Left lobe of liver (tissue), 2 donors: ENCODE results near the gene CTXN1. TPM values are rescaled to one million over a fixed set of nuclear protein-coding genes. Genes with fewer than 3 reads are reported as not detected.
"Not testable (repeated sequence)": the region's sequence is repeated elsewhere in the genome, so short reads cannot be mapped to it uniquely, and the experiment has no call there.

ENCODE experiments used
- ATAC-seq: fragments of 200-7000 bp; cut with Tn5 transposase; one replicate; pipeline ENCODE4 v1.9.1; 2020; ENCODE audit warnings: mild to moderate bottlenecking, moderate library complexity
- DNase-seq: peaks from one replicate; pipeline ENCODE4 v3.0.0-alpha.2; 2020; ENCODE audit warnings: low spot score
- total RNA-seq: library from RNA; stranded (reverse); gene quantifications from one replicate; pipeline ENCODE4 v1.2.1, GENCODE V29; 2021
- donor health status: DM: no; HTN: no; CAD: no; lungs with moderate emphysema.
- donor health status: DM: no; HTN: yes; CAD: no.

Gene CTXN1
- total RNA-seq, 1 donor from 2014 or later, result not detected

DNA sequence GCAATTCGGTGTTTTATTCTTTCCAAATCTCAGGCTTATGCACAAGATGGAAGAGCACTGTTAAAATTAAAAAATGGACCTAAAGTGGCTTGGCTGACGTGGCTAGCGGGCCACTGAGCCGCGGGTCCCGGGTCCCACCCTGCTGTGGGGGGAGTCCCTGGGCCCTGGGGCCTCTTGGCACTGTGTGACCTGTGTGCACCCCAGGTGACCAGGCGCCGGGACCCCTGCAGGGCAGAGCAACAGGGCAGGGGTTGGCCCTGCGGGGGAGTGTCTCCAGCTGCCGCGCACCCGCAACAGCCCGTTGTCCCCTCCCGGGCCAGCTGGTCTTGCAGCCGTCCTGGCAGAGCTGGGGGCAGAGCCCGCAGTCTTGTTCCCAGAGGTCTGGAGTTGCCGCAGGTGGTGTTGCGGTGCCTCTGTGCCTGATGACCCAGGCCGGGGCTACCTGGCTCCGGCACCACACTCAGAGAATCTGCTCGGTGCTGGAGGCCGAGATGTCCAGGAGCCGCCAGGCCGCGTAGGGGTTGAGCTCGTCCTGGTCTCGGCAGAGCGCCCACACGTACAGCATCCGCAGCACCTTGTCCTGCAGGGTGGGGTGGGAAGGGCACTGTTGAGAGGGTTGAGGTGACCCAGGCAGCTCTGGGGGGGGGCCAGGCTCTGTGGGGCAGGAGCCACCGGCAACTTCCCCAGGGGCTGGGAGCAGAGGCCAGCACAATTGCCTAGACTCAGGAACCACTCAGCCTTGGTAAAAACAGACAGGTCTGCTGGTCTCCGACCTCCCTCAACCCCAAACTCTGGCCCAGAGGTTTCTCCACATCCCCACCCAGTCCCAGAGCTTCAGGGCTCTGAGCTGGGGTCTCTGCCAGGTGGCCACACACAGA is 1.0 kb upstream of the CTXN1 start:
- peak; percentile 50 for DNase-seq
- no peak for ATAC-seq

DNA sequence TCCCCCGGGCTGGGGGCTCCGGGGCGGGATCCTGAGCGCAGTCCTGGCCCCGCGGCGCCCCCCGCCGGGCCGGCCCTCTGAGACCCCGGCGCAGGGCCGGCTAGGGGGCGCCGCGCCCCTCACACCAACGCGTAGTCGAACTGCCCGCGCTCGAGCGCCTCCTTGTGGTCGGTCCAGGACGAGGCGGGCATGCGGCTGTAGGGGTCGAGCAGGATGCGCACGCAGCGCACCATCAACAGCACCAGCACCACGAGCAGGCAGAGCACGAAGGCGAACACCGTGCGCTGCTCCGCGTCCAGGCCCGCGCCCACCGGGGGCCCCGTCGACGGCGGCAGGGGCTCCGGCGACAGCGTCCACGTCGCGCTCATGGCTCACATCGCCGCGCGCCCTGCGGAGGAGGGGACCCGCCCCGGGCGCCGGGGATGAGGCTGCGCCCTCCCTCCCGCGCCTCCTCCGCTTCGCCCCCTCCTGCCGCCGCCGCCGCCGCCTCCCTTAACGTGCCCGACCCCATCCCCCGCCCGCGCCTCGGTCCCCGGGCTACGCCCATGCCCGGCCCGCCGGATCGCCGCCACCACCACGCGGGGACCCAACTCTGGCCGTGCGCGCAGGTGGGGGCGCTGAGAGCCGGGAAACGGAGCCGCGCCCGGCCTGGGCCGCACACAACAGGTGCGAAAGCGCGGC is 624 bp downstream of the CTXN1 start:
- DNase-seq (peak; percentile 65), ATAC-seq (no peak)

DNA sequence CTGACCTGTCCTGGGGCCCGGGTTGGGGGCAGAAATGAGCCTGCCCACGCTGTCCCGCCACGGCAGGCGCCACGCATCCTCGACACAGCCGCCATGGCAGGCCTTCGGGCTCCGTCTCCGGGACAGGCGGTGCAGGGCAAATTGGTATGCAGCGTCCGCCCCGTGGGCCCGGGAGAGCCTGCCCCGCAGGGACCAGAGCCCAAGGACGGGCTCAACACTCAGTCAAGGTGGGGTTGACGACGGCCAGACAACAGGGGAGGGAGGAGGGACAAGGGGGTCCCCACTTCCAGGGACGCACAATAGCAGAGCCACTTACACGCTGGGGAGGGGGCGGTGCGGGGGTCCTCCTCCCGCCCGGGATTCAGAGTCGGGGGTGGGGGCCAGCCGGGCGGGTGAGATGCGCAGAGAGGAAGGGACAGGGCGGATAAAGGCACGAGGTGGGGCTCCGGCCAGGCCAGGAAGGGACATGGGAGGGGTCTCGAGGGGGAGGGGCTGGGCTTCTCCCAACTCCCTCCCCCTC is 1.2 kb downstream of the CTXN1 start:
- ATAC-seq (no peak), DNase-seq (no peak)

DNA sequence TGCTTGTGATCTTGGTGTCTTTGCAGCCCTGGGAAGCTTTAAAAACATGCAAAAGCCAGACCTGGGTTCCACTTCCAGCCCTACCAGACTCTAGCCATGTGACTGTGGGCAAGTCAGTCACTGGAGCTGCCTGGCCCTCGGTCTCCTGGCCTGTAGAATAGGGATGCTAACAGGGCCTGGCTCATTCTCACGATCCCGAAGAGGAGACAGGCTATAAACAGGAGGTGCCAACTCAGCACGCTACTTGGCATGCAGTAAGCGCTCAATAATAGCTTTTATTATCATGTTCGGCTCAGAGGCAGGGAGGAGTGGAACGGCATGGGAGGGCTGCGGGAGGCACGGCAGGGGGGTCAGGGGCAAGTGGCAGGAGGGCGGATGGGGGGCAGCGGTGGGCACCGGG is 1.7 kb downstream of the CTXN1 start:
- no peak for ATAC-seq

DNA sequence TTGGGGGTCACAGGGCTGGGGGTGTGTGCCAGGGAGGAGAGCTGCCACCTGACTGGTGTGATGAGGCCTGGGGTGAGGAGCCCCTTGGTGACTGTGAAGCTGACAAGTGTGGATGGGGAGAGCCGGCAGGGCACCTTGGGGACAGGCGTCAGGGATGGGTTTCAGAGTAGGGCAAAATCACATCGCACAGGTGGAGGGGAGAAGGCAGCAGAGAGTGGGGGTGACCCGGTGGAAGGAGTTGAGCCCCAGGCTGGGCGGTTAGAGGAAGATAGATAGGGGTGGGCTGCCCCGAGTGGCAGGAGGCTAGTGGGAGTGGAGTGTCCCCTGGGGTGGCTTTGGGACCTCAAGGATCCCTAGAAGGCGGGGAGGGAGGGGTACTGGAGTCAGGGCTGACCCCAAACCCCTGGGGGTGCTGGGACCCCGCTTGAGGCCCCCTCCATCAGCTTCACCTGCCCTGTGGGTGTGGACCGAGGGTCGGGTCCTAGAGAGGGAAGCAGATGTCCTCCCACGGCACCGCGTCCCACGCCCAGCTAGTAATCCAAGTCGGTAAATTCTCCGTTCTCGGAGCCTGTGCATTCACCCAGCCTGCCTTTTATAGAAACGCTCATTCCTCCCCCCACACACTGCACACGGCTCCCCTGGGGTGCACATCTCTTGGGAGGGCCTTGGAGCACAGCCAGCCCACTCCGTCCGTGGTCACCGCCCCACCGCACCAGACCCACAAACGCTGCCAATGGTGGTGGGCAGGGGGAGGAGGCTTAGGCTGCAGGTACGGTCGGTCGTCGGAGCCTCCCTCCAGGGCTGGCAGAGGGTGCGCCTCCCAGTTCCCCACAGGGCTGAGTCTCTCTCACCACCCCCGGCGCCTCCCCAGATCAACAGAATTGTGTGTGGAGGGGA is 2.4 kb downstream of the CTXN1 start:
- no peak for DNase-seq
- ATAC-seq, result no peak

More for the DNA sequence above, 1.7 kb downstream of the CTXN1 start:
- no peak for DNase-seq

DNA sequence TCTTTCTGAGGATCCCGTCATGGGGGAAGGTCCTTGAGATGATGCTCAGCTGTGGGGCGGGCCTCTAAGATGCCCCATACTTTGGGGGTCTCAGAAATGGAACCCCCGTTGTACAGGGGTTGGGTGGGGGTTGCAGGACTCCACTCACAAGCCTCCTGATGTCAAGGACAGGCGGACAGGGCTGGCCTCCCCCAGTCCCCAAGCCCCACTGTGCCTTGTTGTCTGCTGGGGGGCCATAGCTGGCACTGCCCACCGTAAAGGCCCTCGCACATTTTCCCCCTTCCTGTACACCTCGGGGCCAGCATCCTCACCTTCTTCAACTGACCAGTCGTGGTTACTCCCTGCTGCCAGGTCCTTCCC is 3.1 kb downstream of the CTXN1 start:
- no peak for DNase-seq
- no peak for ATAC-seq

DNA sequence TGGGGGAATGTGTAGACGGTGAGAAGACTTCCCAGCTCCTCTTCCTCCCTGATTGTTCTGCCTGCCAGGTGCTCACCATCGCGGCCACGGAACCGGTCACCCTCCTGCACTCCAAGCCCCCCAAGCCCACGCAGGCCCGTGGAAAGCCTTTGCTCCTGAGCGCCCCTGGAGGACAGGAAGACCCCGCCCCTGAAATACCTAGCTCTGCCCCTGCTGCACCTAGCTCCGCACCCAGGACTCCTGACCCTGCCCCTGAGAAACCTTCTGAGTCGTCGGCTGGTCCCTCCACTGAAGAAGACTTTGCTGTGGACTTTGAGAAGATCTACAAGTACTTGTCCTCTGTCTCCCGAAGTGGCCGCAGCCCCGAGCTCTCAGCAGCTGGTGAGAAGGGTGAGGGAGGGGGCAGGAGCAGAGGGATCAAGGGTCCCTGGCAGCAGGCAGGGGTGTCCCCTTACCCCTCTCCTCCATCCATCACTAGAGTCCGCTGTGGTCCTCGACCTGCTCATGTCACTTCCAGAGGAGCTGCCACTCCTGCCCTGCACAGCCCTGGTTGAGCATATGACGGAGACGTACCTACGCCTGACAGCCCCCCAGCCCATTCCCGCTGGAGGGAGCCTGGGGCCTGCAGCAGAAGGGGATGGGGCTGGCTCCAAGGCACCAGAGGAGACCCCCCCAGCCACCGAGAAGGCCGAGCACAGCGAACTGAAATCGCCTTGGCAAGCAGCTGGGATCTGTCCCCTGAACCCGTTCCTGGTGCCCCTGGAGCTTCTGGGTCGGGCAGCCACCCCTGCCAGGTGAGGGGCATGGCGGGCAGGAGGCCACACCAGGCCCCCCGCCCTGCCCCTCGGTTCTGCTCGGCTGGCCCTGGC is 3.7 kb downstream of the CTXN1 start:
- DNase-seq (no peak), ATAC-seq (no peak)

DNA sequence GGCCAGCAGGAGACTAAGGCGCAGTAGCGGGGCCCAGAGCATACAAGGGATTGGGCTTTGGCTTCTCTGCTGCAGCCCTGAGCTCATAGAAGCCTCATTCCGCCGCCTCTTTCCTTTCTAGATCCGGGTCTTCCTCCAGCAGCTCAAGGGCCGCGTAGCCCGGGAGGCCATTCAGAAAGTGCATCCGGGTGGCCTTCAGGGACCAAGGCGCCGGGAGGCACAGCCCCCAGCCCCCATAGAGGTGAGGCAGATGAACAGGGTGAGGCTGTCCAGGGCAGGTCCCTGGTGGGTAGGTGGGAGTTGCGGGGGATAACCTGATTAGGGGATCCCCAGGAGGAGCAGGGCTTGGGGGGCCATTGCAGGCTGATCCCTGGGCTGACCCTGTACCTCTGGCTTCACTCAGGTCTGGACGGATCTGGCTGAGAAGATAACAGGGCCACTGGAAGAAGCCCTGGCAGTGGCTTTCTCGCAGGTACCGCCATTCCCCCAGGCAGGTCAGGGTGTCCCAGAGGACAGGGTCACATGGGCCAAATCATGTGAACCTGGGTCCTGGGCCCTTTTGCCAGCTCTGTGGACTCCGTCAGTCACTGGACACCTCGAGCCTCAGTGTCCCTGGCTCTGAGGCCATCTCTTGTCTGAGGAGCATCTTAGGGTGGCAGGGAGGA is 4.5 kb downstream of the CTXN1 start:
- ATAC-seq, result no peak
- DNase-seq, result no peak

DNA sequence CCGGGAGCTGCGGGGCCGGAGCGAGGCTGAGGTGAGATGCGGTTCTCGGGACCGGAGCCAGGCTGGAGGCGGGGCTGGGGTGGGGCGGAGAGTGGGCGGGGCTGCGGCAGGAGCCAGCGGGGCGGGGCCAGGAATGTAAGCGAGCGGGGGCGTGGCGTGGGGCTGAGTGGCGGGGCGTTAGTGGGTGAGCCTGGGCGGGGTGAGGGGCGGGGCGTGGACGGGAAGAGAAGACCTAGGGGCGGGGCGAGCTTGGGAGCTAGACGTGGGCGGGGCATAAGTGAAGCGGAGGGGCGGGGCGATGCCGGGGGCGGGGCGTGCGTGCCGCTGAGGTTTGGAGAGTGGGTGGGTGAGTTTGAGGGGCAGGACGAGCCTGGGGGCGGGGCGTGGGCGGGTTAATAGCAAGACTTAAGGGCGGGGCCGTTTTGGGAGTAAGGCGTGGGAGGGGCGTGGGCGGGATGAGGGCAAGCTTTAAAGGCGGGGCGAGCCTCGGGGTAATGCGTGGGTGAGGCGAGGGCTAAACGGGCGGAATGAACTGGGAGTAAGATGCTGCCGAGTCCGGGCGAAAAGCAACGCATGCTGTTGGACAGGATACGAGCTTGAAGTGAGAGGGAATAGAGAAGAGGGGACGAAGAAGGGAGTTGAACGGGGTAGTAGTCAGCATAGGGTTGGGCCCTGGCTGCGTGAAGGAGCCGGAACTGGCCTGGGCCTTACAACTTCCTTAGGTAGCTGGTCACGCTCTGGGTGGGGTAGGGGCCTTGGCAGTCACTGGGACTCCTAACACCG is 5.2 kb downstream of the CTXN1 start:
- peak; percentile 100 for DNase-seq
- ATAC-seq, result peak; percentile 70

DNA sequence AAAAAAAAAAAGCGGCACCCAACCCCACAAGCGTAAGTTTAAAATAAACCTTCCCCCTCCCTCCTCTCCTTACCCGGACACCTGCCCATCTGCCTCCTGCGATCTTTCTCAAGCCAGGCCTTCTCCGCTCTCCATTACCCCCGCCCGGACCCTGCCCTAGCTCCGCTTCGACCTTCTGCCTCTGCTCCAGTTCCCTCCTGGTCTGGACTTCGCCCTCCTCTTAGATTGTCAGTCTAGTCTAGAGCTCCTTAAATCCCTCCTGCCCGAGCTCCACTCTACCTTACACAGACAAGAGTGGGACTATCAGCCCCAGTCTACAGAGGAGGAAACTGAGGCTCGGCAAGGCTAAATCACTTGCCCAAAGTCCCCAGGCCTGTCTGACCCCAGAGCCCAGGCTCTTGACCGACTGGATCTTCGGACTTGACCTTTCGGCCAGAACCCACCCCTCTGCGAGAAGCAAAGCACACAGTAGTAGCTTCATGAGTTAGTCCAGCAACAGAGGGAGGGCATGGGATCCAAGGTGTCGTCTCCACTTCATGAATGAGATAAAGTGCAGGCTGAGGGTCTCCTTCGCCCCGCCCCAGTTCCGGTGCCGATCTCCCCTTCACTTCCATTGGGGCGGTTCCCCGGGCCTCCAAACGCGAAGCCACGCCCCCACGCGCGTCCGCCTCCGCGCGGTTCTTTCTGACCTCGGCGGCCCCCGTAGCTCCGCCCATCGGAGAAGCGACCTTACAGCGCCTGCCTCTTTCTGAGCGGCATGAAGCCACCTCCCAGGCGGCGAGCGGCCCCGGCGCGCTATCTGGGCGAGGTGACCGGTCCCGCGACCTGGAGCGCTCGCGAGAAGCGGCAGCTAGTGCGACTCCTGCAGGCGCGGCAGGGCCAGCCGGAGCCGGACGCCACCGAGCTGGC is 6.1 kb downstream of the CTXN1 start, which contains the start of gene SNAPC2:
Gene SNAPC2 (plus strand): TSS at position 729 of the 909 bp plus-strand sequence. CDS start 29 bp downstream, at position 758.
- ATAC-seq (peak; percentile 58), DNase-seq (peak; percentile 99)

DNA sequence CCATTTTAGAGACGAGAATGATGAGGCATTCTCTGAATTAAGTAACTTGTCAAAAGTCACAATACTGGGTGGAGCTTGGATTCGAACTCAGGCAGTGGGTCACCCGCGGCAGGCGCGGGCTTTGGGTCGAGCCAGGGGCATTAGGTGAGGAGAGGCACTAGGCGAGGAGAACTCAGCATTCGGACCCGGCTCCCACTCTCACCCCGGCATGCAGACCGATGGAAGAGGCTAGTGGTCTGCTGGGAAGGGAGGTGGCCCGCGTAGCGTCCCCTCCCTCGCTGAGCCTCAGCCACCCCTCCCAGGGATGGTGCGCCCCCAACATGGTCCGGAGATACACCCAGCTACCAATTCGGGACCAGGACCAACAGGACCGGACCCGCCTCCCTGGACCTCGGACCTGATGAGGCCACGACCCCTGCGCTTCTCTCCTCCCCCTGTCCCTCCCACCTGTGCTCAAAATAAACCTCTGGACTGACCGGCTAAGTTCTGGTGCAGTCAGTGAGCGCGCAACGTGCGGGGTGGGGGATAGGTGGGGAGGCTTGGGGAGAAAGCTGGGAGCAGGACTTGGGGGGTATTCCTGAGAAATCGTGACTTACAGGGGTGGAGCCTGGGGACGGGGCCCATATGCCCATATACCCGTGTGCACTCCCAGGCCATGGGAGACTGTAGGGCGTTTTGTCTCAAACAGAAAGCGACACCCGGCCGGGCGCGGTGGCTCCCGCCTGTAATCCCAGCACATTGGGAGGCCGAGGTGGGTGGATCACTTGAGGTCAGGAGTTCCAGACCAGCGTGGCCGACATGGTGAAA is 7.1 kb downstream of the CTXN1 start:
- peak; percentile 47 for ATAC-seq
- DNase-seq, result peak; percentile 93

DNA sequence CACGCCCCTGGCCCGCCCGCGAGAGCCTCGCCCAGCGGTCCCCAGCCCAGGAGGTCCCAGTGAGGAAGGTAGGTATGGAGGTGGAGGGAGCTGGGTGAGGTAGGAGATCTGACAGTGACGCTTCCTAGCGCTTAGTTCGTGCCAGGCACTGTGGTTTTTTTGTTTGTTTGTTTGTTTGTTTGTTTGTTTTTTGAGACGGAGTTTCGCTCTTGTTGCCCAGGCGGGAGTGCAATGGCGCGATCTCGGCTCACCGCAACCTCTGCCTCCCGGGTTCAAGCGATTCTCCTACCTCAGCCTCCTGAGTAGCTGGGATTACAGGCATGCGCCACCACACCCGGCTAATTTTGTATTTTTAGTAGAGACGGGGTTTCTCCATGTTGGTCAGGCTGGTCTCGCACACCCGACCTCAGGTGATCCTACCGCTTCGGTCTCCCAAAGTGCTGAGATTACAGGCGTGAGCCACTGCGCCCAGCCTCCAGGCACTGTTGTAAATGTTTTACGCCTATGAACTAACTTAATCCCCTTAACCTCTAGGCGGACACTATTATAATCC is 7.8 kb downstream of the CTXN1 start:
- ATAC-seq, DNase-seq: not testable (repeated sequence)

DNA sequence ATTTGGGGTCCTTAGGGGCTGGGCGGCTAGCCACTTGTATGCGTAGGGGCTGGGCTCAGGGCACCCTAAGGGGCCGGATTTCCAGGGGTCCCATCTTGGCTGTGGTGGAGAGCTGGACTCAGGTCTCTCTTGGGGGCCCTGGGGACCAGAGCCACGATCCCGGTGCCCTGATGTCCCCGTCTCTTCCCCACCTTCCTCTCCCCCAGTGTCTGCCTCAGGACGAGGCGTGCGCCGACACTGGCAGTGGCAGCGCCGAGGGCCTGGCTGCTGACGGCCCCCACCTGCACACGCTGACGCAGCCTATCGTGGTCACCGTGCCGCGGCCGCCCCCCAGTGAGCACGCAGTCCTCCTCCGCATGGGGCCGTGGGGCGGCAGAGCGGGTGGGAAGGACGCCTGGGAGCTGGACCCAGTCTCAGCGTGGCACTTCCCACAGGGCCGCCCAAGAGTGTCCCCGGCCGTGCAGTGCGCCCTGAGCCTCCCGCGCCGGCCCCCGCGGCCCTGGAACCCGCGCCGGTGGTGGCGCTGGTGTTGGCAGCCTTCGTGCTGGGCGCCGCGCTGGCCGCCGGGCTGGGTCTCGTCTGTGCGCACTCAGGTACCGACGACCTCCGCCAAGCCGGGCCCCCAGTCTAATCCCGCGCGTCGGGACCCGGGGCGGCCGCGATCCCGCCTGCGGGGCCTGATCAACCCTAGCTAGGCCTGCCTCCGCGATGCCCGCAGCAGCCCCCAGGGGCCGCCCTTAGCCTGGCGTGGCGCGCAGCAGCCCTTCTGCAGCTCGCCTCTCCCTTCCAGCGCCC is 8.5 kb downstream of the CTXN1 start:
- ATAC-seq (peak; percentile 9), DNase-seq (no peak)

DNA sequence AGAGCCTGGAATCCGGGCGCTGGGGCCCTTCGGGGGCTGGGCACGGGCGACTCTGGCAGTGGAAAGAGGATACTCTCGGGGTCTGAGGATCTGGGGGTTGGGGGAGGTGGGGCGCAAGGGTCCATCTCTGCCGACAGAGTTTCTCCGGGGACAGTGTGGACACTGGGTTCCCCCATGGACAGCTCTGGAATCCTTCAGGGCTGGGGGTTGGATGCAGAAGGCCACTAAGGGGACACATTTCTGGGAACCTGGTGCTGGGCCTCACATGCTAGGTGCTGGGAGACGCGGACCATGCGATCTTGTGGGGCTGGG is 9.0 kb downstream of the CTXN1 start:
- no peak for DNase-seq
- ATAC-seq, result no peak

DNA sequence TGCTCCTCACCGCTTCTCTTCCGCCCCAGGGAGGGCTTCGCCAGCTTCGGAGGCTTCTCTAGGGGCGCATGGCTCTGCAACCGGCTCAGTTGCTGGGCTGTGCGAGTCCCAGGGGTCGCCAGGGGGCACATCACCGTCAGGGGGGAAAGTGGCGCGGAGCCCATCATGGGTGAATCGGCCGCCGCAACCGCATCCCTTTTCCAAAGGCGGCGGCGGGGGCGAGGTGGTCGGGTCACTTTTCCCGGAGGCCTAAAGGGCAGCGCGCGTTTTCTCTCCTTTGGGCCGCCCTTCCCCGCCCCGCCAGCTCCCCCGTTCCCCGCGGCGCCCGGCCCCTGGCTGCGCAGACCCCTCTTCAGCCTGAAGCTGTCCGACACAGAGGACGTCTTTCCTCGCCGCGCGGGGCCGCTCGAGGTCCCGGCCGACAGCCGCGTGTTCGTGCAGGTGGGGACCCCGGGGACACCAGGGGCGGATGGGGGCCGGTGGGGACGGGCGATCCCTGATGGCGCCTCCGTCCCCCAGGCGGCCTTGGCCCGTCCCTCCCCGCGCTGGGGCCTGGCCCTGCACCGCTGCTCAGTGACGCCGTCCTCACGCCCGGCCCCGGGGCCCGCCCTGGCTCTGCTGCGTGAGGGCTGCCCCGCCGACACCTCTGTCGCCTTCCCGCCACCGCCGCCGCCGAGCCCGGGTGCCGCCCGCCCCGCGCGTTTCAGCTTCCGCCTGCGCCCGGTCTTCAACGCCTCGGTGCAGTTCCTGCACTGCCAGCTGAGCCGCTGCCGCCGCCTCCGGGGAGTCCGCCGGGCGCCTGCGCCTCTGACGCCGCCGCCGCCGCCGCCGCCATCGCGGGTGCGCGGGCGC is 9.6 kb downstream of the CTXN1 start:
- ATAC-seq, result no peak
- peak; percentile 50 for DNase-seq
